ENCODE data around the gene MC1R.

GRCh38 chr16:89920723-89921122 lies 2.1 kb downstream of the MC1R start:
- TF ChIP-seq CTCF (conservative IDR thresholded peaks at IDR 0.05 in 1 of 2, IDR thresholded peaks at IDR 0.05 in 1 of 2; ENCODE audit: low read depth in 1 of 2, low read length in 2 of 2) (no peak), EZH2 (IDR thresholded peaks at IDR 0.05; ENCODE audit: low read length, missing control alignments) (no peak)

Measured in fibroblast of lung (primary cell).